Mesangial cell (primary cell): ENCODE data around the gene SFI1. TPM values are rescaled to one million over a fixed set of nuclear protein-coding genes. Genes with fewer than 3 reads are reported as not detected.

Experiments
- total RNA-seq: library from RNA; depleted of rRNA; stranded (reverse); fragments of >200 nt; gene quantifications from 2 replicates; pipeline ENCODE4 v1.2.3, GENCODE V29; 2015

Gene SFI1
- total RNA-seq: 15.8 and 16.2 TPM in 2 replicates

GRCh38 chr22:31496007-31496734 is at the start of gene SFI1:
Gene SFI1, plus strand, starts transcription at chr22:31496536. Its CDS starts 11,749 bp downstream, at chr22:31508285.

GRCh38 chr22:31489632-31490495 is 6.5 kb upstream of the SFI1 start, which contains the start of gene EIF4ENIF1:
Gene EIF4ENIF1, minus strand, starts transcription at chr22:31489842. Its CDS starts 1,124 bp downstream, at chr22:31488718.

GRCh38 chr22:31661851-31662667 is 165.7 kb downstream of the SFI1 start, which contains the start of gene PISD:
Gene PISD, minus strand, starts transcription at chr22:31662215. Its CDS starts 7 bp downstream, at chr22:31662208.

Other genes starting within 250 kb of the SFI1 start
- gene PIK3IP1, start 204.0 kb upstream of the SFI1 start, total RNA-seq: 5.4 and 27.5 TPM in 2 replicates
- 24.9 and 34.9 TPM in 2 replicates for gene PATZ1, start 150.2 kb upstream of the SFI1 start, total RNA-seq
- gene DRG1, start 96.9 kb upstream of the SFI1 start, total RNA-seq: 41.5 and 64.2 TPM in 2 replicates
- gene EIF4ENIF1, start 6.7 kb upstream of the SFI1 start, total RNA-seq: 6.5 and 15.6 TPM in 2 replicates
- 57.8 and 58.5 TPM in 2 replicates for gene PISD, start 165.7 kb downstream of the SFI1 start, total RNA-seq